NB4 (cell line): ENCODE results near the gene HPCA.

Experiments used
- POLR2A ChIP-seq: IDR thresholded peaks from 2 replicates; pipeline ENCODE4 v1.6.1; 2011; ENCODE audit warnings: mild to moderate bottlenecking; ENCODE audit not compliant: insufficient read length; ENCODE audit errors: extremely low read depth
- TF ChIP-seq, protein P1 (sequence below): IDR thresholded peaks from one replicate; pipeline ENCODE4 v1.5.1; 2012; ENCODE audit warnings: low read depth, low read length

DNA sequence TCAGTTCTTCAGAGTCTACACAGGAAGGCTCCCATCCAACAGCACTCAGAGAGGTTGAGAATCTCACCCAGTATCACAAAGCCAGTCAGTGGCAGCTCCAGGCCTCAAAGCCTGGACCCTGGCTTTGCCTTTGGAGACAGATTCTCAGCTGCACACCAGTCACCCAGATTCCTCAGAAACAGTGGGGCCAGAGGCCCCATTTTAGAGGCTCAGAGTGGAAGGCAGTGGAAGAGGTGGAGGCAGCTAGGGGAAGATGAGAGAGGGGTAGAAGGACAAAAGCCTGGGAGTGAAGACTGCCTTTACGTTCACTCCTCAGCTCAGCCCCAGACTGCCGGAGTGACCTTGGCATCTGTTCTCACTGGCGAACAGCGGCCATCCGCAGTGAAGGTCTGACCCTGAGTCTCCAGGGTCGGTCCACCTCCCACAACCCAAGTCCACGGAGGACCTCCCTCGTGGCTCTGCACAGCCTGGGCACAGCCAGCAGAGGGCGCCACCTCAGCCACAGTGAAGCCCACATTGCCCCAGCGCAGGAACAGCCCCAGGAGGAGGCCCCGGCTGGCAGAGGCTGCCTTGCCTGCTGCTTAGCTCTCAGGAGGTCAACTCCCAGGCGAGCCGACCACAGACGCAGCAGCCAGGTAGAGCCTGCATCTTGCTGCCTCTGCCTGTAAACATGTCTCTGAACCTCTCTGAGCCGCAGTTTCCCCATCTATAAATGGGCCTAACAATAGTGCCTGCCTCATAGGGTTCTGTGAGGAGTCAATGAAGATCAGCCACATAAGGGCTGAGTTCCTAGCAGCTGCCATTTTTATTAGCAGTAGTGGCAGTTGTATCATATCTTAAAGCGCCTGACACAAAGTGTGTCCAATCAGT, 9.7 kb upstream of the HPCA start:
- TF ChIP-seq, protein P1, sequence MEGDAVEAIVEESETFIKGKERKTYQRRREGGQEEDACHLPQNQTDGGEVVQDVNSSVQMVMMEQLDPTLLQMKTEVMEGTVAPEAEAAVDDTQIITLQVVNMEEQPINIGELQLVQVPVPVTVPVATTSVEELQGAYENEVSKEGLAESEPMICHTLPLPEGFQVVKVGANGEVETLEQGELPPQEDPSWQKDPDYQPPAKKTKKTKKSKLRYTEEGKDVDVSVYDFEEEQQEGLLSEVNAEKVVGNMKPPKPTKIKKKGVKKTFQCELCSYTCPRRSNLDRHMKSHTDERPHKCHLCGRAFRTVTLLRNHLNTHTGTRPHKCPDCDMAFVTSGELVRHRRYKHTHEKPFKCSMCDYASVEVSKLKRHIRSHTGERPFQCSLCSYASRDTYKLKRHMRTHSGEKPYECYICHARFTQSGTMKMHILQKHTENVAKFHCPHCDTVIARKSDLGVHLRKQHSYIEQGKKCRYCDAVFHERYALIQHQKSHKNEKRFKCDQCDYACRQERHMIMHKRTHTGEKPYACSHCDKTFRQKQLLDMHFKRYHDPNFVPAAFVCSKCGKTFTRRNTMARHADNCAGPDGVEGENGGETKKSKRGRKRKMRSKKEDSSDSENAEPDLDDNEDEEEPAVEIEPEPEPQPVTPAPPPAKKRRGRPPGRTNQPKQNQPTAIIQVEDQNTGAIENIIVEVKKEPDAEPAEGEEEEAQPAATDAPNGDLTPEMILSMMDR = peak; percentile 88
- no peak for TF ChIP-seq POLR2A
